Panc1 (cell line): ENCODE data around the gene SLC49A3. TPM values are rescaled to one million over a fixed set of nuclear protein-coding genes. Genes with fewer than 3 reads are reported as not detected.

Source experiments
- ATAC-seq: fragments of 200-7000 bp; cut with Tn5 transposase; 2 replicates; pipeline ENCODE4 v1.9.1; 2020; ENCODE audit warnings: mild to moderate bottlenecking, moderate library complexity
- BruUV-seq: library from RNA; stranded (reverse); fragments of 400-500 nt; replicated peaks from 2 replicates; lab custom pipeline; 2021; lab: Mats Ljungman, UMichigan
- CTCF ChIA-PET: fragments of 300-600 bp; sonication (Branson Sonifier 250); formaldehyde crosslinking; loops from one replicate; lab custom pipeline; 2022; ENCODE audit warnings: antibody characterized with exemption; lab: Charles Lee
- POLR2A ChIA-PET: fragments of 300-600 bp; sonication (Branson Sonifier 250); formaldehyde crosslinking; loops from one replicate; lab custom pipeline; 2022; ENCODE audit warnings: antibody characterized with exemption; lab: Charles Lee
- DNase-seq: peaks from one replicate; pipeline ENCODE4 v3.0.0-alpha.2; 2010; ENCODE audit warnings: low read depth, low spot score
- H3K27ac ChIP-seq: 2 replicates; pipeline ENCODE4 v1.5.1; 2011; ENCODE audit warnings: mild to moderate bottlenecking, low read length, inconsistent platforms
- H3K27me3 ChIP-seq: fragments of 200-500 bp; sonication (Bioruptor generic); 2 replicates; pipeline ENCODE4 v1.6.0; 2014; ENCODE audit warnings: low read length, inconsistent platforms; ENCODE audit not compliant: control insufficient read depth, insufficient read depth
- H3K36me3 ChIP-seq: fragments of 200-500 bp; sonication (Bioruptor generic); 2 replicates; pipeline ENCODE4 v1.5.1; 2014; ENCODE audit warnings: inconsistent platforms, mild to moderate bottlenecking, low read length, moderate library complexity; ENCODE audit not compliant: control insufficient read depth, insufficient read depth
- H3K4me1 ChIP-seq: 2 replicates; pipeline ENCODE4 v1.5.1; 2011; ENCODE audit warnings: inconsistent platforms, mild to moderate bottlenecking, low read length, moderate library complexity; ENCODE audit not compliant: control insufficient read depth, insufficient read depth
- H3K4me3 ChIP-seq, 2 experiments: 2 replicates each; pipeline ENCODE4 v1.5.1; 2011 to 2012; ENCODE audit warnings: low read depth in 2 of 2, low read length in 2 of 2, mild to moderate bottlenecking in 2 of 2, inconsistent platforms in 1 of 2, moderate library complexity in 1 of 2
- H3K9me3 ChIP-seq: fragments of 200-500 bp; sonication (Bioruptor generic); 2 replicates; pipeline ENCODE4 v1.5.1; 2014; ENCODE audit warnings: low read depth, mild to moderate bottlenecking, inconsistent platforms, low read length, moderate library complexity; ENCODE audit not compliant: control insufficient read depth, insufficient read depth
- CTCF ChIP-seq: fragments of 450-650 bp; IDR thresholded peaks from 2 replicates; pipeline ENCODE4 v1.5.1; 2017; ENCODE audit warnings: mild to moderate bottlenecking
- POLR2AphosphoS5 ChIP-seq: IDR thresholded peaks from 2 replicates; pipeline ENCODE4 v1.6.1; 2012; ENCODE audit warnings: mild to moderate bottlenecking, low read depth, low read length, moderate library complexity
- REST ChIP-seq, 2 experiments: IDR thresholded peaks; 2 replicates each; pipeline ENCODE4 v1.6.1; 2011 to 2012; ENCODE audit warnings: low read depth in 2 of 2, control low read depth in 1 of 2, low read length in 1 of 2, mild to moderate bottlenecking in 1 of 2, moderate library complexity in 1 of 2; ENCODE audit not compliant: insufficient read depth in 1 of 2
- SIN3A ChIP-seq: IDR thresholded peaks from 2 replicates; pipeline ENCODE4 v1.6.1; 2012; ENCODE audit warnings: low read depth, mild to moderate bottlenecking, low read length, moderate library complexity, borderline replicate concordance; ENCODE audit not compliant: insufficient read depth
- TCF7L2 ChIP-seq: IDR thresholded peaks from 2 replicates; pipeline ENCODE4 v1.6.1; 2011; ENCODE audit warnings: mild to moderate bottlenecking, low read depth, low read length, inconsistent platforms
- in situ Hi-C: cut with HindIII; loops from 2 replicates; pipeline ENCODE4 v1.10.0; 2016; ENCODE audit warnings: low sequenced_read_pairs, low pct_unique_long_range_greater_than_20kb
- intact Hi-C: fragments of 100-400 bp; cut with micrococcal nuclease; formaldehyde crosslinking; loops from one replicate; pipeline ENCODE4 v1.10.0; 2022; ENCODE audit not compliant: unreplicated experiment
- total RNA-seq: library from RNA; stranded (reverse); gene quantifications from one replicate; pipeline ENCODE4 v1.2.1, GENCODE V29; 2021; ENCODE audit not compliant: unreplicated experiment

Gene SLC49A3
- total RNA-seq, 1 experiment from 2014 or later, result 0.62 TPM

GRCh38 chr4:658681-659667 lies 30.0 kb downstream of the SLC49A3 start:
- intact Hi-C loops, result no loop called here
- ATAC-seq (no peak), DNase-seq (no peak)
- H3K36me3 ChIP-seq, result no peaks in the 10 kb centered on the region
- CTCF ChIA-PET, result no interaction called here
- no peak overlapping the region for H3K27ac ChIP-seq
- BruUV-seq, result no TSS peak
- no peaks in the 10 kb centered on the region for H3K4me1 ChIP-seq
- POLR2A ChIA-PET, result no interaction called here
- no peak overlapping the region for H3K4me3 ChIP-seq
- in situ Hi-C loops, result no loop called here
- H3K27me3 ChIP-seq, result no peaks in the 10 kb centered on the region
- TF ChIP-seq TCF7L2, result no peak
- no peak for TF ChIP-seq CTCF
- TF ChIP-seq REST (IDR thresholded peaks at IDR 0.05; ENCODE audit: insufficient read depth in 1 of 2, low read depth in 2 of 2, low read length in 1 of 2), result no peak
- no peak for TF ChIP-seq POLR2AphosphoS5
- no peak for TF ChIP-seq SIN3A
- H3K9me3 ChIP-seq, result no peaks in the 10 kb centered on the region

- no TSS peak for BruUV-seq
- in situ Hi-C loops (no loop called here), intact Hi-C loops (no loop called here)
- ATAC-seq (no peak), DNase-seq (no peak)
- ChIA-PET POLR2A (no interaction called here), CTCF (no interaction called here)
- Histone ChIP-seq H3K9me3 (no peaks in the 10 kb centered on the region), H3K4me3 (no peak overlapping the region), H3K36me3 (no peaks in the 10 kb centered on the region), H3K27ac (no peak overlapping the region), H3K27me3 (no peaks in the 10 kb centered on the region), H3K4me1 (no peaks in the 10 kb centered on the region)
- TF ChIP-seq REST (IDR thresholded peaks at IDR 0.05; ENCODE audit: insufficient read depth in 1 of 2, low read depth in 2 of 2, low read length in 1 of 2), result no peak
- no peak for TF ChIP-seq SIN3A
- no peak for TF ChIP-seq TCF7L2
- no peak for TF ChIP-seq POLR2AphosphoS5
- TF ChIP-seq CTCF, result no peak
Observed at GRCh38 chr4:657834-658667, 30.9 kb downstream of the SLC49A3 start.
